Measurements from ENCODE around the gene IP6K3.

GRCh38 chr6:33683576-33684427, 62.9 kb downstream of the IP6K3 start:
- TF ChIP-seq REST (IDR thresholded peaks at IDR 0.05; ENCODE audit: insufficient read depth in 1 of 2, low read depth in 2 of 2, low read length in 1 of 2): no peak
- no peak for TF ChIP-seq CTCF (IDR thresholded peaks at IDR 0.05)
- no peak for TF ChIP-seq TCF7L2 (IDR thresholded peaks at IDR 0.05; ENCODE audit: low read depth, low read length)
- no peak for TF ChIP-seq POLR2AphosphoS5 (IDR thresholded peaks at IDR 0.05; ENCODE audit: low read depth, low read length)
- TF ChIP-seq SIN3A (IDR thresholded peaks at IDR 0.05; ENCODE audit: borderline replicate concordance, insufficient read depth, low read depth, low read length): no peak

Measured in Panc1 (cell line).